GM19468 (cell line): ENCODE data around the gene BID.
"Not testable (repeated sequence)": the region's sequence is repeated elsewhere in the genome, so short reads cannot be mapped to it uniquely, and the experiment has no call there.

Source experiments
- ATAC-seq: cut with Tn5 transposase; IDR thresholded peaks from one replicate; pipeline ENCODE4 v1.9.1; 2021; ENCODE audit warnings: mild to moderate bottlenecking, moderate library complexity, moderate number of reproducible peaks; ENCODE audit not compliant: unreplicated experiment; ENCODE audit errors: extremely low read depth

The BID gene

DNA sequence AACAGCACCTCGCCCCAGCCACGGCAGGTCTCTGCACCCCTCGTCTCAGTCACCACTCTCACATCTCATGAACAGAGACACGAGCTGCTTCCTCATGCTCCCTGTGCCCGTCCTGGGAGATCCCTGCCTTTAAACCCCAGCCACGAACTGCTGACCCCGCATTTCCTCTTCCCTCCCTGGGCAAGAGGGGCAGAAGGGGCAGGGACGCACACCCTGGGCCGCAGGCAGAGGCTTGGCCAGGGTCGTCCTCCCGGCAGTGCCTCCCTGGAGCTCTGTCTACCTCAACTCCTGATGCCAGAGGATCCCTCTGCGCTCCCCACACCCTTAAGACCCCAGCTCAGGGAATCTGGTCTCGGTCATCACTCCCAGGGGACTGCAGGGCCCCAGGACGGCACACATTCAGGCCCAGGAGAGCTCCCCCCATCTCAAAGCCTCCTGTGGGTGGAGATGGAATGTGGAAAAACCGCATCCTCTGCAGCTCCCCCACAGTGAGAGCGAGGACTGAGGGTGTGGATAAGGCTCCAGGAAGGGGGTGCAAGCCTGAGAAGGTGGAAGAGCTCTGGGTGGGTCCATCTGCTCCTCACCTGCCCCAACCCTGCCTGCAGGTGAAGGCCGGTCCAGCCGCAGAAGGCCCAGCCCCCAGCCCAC lies 1.2 kb downstream of the BID start:
- no peak for ATAC-seq

DNA sequence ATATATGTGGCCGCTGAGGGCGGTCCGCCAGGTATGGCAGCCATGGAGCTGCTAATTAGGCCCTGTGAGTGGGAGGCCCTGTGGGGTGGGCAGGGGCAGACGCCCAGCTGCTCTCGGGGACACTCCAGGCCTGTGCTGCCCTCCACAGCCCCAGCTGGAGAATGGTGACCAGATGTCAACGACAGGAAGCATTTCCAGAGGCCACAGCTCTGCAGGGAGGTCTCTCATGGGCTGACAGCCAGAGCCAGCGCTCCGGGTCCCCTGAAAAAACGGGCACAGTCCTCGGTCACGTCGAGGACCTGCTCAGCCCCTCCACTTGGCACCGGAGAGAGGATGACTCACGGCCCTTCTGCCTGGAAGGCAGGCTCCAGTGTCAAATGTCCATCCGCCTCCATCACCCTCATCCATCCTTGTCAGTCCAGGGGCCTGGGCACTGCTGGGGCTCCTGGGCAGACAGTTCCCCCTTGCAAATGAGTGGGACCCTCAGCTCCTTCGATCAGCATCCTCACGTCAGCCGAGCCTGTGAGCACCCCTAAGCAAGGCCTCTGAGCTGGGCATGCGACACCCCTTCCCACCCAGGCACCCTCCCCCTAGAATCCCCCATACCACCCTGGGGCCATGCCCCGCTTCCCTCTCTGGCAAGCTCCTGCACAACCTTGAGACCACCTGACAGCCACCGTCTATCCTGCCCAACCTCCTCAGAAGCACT lies 1.9 kb downstream of the BID start:
- ATAC-seq = no peak

GRCh38 chr22:17770180-17771077 lies 3.8 kb downstream of the BID start:
- no peak for ATAC-seq

DNA sequence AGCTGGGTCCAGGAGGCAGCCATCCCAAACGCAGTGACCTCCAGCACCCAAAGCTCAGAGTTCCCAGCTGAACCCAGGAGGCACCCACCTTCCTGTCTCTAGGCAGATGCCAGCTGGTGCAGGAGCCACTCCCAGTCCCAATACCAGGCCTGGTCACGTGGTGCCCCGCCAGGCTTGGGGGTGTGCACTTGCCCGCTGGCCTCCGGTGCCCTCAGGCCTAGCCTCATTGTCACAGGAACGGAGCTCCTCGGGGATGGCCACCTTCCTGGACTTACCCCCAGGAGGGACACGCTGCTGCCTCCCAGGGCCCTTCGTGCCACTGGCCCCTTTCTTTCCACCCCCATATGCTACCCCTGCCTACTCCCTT lies 4.6 kb downstream of the BID start:
- ATAC-seq = no peak

DNA sequence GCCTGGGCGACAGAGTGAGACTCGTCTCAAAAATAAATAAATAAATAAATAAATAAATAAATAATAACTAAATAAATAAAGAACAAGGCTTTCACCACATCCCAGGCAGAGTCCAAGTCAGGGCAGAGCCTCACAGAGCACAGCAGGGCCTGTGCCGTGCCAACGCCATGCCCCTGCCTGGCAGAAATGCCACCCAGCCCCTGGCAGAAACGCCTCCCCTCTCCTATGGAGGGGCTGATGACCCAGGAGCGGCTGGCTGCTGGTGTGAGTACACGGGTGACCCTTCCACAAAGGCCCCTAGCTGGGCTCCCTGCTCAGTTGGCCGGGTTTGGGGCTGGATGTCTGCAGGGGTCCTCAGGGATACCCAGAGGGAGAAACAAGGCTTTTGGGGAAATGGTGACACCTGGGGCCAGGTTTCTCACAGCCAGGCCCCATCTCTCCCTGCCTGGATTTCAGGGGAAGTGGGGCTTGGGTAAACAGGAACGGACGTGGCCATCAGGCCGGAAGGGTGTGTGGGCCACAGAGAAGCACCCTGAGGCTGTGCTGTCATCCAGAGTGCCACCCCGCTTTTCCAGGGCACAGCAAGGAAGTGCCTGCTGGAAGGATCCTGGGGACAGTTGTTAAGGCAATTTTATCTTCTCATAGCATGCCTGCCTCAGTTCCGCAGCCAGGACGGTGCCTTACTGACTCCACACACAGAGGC lies 5.1 kb downstream of the BID start:
- ATAC-seq = no peak

DNA sequence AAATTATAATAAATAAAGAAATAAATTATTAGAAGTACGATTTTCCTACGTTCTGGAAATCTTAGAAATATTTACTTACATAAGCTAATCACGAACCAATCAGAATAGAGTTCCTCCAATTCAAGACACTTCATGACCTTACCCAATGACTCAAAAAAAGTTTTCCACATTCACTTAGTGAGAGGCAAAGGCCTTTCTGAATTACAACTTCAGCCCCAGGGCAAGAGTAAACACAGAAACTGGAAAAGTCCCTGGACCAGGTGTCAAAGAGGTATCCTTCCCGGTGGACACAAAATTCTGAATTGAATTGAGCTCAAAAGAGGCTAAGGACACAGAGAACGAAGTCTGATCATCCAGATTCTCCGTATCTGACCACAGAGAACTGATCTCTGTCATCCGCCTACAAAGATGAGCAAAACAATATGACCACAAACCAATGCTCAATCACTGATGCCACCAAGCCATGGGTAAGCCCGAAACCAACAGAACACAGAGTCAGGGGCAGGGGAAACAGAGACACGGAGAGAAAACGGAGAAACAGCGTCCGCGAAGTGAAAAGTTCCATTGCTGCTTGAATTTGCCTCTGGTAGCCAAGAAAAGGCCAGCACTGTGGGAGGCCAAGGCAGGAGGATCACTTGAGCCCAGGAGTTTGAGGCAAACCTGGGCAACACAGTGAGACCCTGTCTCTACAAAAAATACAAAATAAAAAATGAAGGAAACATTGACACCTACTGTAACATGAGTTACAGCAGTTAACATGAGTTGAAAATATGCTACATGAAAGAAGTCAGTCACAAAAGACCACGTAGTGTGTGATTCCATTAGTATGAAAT lies 6.8 kb downstream of the BID start:
- ATAC-seq = no peak

GRCh38 chr22:17764852-17765251 lies 9.4 kb downstream of the BID start:
- not testable (repeated sequence) for ATAC-seq

GRCh38 chr22:17764036-17764435 lies 10.2 kb downstream of the BID start:
- ATAC-seq = no peak

DNA sequence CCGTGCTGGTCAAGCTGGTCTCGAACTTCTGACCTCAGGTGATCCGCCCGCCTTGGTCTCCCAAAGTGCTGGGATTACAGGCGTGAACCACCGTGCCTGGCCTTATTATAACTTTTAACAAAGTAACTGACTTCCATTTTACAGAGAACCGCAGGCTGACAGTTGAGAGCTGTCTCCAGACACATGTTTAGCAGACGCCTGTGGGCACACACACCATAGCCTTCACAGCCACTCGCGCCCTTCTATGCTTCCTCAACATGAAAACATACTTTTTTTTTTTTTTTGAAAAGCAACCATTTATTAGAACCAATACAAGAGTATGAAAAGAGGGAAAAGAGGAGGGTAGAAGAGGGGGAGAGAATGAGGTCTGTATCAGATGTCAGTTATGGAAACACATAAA lies 10.8 kb downstream of the BID start:
- ATAC-seq = not testable (repeated sequence)

DNA sequence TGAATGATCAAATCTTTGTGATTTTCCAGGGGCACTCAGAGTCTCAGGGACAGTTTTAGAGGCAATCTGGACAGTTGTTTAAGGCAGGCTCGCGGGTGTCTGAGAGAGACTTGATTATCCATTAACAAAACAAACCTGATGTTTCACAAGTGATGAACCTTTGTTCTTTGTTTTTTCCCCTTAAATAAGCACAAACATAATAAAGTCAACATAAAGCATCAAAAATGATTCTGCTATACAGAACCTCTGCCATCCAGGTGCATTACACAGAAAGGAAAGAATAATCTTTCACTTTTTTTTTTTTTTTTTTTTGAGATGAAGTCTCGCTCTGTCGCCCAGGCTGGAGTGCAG lies 13.2 kb downstream of the BID start:
- ATAC-seq = no peak

GRCh38 chr22:17754233-17754925 lies 19.9 kb downstream of the BID start:
- ATAC-seq = no peak

DNA sequence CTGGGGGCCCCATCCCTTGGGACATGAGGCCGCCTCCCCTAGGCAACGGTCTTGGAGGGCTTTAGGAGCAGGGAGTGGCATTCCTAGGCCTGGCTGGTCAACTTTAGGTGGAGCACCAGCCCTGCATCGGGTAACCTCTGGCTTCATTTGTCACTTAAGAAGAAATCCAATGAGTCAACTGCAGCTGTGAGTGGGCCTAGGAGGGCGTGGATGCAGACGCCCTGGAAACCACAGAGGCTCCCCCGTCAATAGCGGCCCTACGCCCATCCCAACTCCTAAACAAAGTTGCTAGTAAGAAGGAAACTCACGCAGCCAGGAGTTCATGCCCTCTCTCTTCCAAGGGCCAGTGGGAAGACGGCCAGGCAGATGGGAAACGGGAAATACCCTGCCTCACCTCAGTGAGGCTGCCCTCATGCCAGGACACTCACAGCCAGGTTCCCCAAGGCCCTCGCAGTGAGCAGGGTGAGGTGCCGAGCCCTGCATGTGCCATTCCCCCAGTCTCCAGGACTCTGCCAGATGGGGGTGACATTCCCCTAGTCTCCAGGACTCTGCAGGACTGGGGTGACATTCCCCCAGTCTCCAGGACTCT lies 20.8 kb downstream of the BID start:
- no peak for ATAC-seq

- no peak for ATAC-seq
These were observed 22.7 kb downstream of the BID start for GRCh38 chr22:17751596-17751995.

DNA sequence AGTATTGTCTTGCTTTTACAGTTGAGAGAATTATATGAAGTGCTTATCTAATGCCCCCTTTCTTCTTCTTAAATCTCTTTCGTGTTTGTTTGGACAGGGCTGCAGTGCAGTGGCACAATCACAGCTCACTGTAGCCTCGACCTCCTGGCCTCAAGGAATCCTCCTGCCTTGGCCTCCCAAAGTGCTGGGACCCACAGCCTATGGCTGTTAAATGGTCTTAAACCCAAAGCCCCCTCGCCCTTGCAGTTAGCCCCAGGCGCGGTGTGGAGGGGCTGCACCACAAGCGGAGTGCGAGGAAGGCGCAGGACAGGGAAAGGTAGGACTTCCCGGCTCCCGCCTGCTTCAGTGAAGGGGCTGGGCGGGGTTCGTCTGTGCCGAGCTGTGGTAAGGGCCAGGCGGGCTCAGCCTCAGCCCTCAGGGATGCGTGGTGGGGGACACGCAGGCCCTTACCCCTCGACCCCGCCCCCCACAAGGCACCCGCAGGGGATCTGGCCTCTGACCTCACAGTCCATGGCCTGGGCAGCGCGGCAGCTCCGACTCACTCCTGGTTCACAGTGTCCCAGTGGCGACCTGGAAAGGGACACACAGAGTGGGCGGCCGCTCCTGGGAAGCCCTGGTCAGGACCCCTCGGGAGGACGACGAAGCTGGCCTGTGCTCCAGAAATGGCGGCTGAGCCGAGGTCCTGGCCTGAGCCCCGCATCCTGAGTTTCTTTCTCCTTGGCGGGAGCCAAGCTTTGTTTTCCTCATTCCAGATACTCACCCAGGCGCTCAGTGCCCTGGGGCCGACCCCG lies 24.5 kb downstream of the BID start:
- ATAC-seq = no peak

GRCh38 chr22:17748555-17749353 lies 25.5 kb downstream of the BID start:
- ATAC-seq = no peak

- ATAC-seq = no peak
These were observed 27.4 kb downstream of the BID start for GRCh38 chr22:17746916-17747315.

DNA sequence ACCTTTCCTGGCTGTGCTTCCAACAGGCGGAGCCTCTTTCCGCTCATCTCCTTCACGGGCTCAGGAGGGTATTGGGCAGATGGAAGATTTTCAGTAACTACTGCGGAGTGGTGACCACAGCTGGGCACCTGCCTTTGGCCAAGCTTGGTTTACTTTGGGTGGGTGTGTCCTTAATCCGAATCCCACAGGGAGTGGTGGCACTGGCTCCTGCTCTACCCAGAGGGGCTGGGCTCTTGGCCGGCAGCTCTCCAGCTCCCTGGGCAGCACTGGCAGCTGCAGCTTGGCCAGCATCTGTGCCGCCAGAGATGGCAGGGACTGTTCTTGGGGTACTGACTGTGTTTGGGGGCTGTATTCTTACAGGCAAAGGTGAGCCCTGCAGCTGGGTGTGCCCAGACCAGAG lies 29.8 kb downstream of the BID start:
- no peak for ATAC-seq
